Measurements from ENCODE around the gene SULT4A1.

Gene SULT4A1

GRCh38 chr22:43828725-43828997 lies 33.7 kb downstream of the SULT4A1 start:
- no peak for DNase-seq (ENCODE audit: low read depth)

DNA sequence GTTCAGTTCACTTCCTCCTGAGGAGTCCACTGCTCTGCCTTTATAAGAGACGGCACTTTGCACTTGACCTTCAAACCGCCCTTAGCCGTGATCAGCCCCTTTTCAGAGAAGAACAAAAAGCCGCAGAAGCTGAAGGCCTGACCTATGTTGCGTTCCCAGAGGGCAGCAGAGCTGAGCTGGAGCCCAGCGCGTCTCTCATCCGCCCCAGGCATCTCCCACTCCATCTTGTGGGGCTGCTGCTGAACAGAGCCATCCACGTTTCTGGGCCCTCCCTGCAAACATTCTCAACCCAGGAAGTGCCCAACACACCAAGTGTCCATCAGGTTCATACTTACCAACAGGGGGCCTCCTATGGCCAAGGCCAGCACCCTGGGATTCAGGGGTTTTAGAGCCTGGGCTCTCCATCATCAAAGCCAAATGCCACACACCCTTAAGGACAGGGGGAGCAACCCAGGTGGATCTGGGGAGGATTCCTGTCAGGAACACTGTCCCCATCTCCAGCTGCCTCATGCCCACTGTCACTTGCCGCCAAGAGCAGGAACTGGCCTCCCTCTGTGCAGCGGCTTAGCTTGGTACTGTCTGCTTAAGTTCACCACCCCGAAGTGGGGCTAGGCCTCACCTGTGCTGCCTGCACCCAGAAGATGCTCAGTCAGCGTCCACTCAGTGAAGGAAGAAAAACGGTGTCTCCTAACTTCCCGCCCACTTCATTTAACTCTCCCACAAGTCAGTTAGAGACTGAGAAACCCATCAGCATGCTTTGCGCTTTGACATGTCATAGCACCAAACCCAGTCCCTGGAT lies 34.2 kb downstream of the SULT4A1 start:
- no peak for DNase-seq (ENCODE audit: low read depth)

DNA sequence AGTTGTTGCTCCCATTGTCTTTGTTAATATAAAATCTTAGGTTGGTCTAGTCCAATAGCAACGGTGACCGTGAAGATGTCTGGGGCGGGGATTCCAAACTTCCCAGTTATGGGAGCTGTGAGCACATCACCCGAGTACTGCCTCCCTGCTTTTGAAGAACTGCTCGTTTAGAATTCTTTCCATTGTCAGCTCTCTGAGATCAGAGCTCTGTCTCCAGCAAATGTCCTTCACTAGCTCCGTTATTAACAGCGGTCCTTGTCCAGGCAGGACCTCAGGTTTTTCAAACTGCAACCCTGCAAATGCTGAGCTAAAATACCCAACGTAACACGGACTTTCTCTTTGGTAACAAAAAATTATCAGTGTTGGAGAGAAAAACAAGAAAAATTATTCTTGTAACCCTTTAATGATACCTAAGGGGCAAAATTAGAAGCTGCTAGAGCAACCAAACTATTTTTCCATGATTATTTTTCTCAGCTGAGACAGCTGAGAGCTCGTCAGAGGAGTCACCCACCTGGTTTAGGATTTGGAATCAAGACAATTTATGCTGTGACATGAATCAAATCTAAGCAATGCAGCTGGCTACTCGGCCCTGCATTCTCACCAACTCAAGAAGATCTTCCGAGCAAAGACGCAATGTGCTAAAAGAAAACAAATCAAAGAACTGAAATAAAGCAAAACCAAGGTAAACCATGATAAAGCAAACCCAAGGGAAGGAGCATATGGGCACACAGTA lies 35.1 kb downstream of the SULT4A1 start:
- DNase-seq (ENCODE audit: low read depth): no peak

DNA sequence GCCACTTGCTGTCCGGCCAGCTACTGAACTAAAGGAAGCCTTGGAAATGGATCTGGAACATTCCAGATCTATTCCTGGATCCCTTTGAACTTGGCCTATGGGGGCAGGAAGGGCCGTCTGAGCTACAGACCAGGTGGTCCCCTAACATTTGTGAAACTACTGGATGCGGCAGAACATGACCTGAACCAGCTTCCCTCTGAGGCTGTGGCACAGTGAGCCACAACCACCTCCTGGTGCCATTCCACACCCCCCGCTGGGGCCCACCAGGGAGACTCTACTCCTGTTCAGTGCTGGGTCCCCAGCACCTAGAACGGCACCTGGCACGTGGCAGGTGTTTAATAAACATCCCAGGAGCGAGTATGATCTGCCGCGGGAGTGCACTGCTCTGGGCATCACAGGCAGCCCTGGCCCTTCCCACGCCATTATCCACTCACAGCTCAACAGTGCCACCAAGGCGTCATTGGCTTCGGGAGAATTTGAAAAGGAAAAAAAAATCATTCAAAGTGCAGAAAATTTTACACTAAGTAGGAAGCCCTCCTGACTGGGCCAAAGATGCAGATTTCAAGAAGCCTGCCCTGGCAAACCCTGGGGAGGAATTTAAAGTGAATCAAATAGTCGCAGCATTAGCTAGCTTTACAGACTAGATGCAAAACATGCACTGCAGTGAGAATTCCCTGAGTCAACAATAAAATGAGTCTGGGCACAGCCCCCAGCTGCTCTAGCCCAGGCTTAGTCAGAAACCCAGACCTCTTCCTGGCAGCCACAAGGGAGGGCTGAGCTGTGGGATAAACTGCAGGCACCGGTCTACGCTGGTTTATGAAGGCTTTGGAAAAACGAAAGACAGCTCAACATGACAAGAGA lies 35.9 kb downstream of the SULT4A1 start:
- no peak for DNase-seq (ENCODE audit: low read depth)

GRCh38 chr22:43825651-43826050 lies 36.7 kb downstream of the SULT4A1 start:
- DNase-seq (ENCODE audit: low read depth): no peak

- no peak for DNase-seq (ENCODE audit: low read depth)
Measured at GRCh38 chr22:43824724-43825420, 37.4 kb downstream of the SULT4A1 start.

DNA sequence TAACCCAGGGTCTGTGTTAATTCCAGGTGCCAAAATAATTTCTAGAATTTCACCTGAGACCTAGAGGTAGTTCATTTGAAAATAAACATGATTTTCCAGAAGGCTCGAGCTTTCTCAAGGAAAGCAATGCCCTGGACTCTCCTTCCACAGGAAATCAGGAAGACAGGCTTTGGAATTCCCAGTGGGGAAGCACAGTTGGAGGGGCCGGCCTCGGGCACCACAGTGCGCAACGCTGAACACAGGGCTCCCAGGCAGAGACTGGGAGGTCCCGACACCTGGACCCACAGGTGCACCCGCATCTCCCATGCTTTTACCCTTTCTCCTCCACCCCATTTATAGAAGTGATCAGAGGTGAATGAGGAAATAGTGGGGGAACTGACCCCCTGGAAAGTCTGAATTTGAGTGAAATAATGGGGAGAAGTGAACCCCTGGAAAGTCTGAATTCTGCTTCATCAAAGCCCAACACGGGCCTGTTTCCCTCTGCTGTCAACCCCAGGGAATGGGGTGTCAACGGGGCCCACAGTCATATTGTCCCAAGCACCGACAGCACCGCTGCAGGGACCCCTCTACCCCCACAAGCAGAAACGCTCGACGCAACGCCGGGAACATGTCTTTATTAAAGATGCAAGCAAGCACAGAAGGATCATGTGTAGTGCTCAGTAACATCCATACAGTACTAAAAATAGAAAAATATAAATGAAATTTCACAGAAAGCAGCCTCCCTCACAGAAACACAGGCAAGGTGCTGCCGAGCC lies 38.2 kb downstream of the SULT4A1 start:
- no peak for DNase-seq (ENCODE audit: low read depth)

GRCh38 chr22:43823353-43823908 lies 38.9 kb downstream of the SULT4A1 start:
- no peak for DNase-seq (ENCODE audit: low read depth)

DNA sequence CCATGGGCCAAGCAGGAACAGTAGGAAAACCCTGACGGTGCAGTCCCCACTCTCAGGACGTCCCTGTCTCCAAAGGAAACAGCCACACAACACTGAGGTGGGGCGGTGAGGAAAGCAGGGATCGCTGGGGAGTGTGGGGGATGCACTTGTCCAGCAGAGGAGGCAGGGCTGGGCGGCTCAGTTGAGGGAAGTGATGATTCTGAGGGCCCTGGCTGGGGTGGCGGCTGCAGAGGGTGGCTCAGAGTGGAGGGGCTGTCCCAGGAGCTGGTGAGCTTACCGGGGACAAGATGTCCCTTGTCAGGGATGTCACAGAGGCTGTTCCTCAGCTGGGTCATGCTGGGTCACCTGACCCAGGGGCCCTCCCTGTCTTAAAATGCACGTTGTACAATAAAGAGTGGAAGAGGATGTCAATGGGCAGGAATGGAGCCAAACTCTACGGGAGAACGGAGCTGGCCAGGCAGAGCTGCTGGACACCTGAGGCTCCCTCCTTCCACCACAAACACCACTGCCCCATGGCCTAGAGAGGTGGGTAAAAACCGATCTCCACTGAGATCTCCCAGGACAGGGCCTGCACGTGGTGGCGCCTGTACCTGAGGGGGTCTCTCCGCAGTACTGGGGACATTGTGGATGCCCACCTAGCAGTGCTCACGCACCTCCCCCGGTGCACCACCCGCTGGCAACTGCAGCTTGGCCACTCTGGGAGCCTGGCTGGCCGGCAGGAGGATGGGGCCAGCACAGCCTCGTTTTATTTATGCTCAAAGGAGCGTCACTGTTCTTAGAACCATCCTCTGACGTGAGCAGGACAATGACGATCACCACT lies 40.5 kb downstream of the SULT4A1 start:
- DNase-seq (ENCODE audit: low read depth): no peak

DNA sequence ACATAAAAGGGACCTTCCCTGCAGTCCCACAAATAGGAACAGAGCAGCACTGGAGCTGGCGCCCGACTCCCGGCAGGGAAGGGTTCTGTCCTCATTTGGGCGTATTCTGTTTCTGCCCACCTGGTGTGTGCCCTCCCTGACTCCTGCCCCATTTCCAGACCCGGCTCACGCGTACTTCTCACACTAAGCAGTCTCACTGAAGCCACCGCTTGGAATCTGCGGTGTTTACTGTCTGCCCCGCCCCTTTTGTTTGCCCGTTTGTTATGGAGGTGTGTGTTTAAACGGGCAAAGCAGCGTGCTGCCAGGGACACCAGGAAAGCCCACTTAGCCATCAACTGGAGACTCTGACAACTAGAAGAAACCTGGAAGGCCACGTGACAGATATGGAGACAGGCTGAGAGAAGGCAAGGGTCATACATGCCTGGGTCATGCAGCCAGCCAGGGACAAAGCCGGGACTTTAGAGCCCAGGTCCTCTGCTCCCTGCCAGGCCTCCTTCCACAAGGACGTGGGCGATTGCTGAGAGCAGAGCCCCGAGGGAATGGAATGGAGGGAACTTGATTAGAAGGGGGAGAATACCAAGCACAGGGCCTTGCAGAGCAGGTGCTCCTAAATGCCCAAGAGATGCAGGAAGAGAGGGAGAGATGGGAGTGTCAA lies 41.5 kb downstream of the SULT4A1 start:
- no peak for DNase-seq (ENCODE audit: low read depth)

DNA sequence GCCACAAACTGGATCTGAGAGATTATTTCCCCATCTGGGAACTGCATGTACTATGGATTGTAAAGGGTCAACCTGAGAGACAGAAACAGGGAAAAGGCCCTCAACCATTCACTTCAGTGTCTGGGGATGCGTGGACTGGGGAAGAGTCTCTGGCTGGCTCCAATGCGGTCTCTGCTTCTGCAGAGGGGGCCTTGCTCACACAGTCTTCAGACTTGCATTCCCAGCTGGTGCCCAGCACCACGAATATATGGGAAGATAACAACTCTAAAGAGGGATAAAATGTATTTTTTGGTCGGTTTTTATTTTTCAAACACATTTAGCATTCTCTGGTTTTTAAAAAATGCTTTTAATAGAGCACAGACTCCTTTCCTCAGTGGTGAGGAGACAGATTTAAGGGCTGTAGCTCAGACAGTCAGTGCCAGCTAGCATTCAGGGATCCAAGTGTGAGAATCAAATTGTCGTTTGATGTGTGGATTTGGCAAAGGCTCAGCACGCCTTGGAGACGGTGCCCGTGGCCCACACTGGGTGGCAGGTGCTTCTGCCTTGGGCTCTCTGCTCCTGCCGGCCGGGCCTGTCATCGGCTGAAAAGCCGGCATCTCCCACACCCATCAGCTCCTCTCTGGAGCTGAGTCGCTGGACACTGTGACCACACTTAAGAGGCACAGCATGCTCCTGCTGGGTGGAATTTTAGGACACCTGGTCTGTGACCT lies 42.2 kb downstream of the SULT4A1 start:
- no peak for DNase-seq (ENCODE audit: low read depth)

DNA sequence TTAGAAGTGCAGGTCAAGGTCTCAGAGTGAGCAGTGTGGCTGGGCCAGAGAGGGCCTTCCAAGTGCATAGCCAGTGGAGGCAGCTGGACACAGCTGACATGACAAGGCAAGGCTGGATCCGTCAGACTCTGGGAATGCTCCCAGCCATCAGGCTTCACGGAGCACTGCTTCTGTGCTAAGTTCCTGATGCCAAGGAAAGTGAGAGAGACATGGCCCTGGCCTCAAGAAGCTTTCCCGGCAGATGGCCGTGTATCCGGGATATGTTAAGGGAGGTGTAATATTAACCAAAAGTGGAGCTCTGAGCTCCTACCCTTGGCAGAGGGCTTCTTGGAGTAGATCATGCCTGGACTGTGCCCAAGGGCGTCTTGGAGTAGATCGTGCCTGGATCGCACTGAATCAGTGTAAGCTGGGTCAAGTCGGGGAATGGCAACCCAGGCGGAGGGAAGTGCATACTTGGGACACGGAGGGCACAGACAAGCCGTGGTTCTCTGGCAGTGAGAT lies 42.8 kb downstream of the SULT4A1 start:
- no peak for DNase-seq (ENCODE audit: low read depth)

- DNase-seq (ENCODE audit: low read depth): no peak
Measured at GRCh38 chr22:43818981-43819380, 43.3 kb downstream of the SULT4A1 start.

DNA sequence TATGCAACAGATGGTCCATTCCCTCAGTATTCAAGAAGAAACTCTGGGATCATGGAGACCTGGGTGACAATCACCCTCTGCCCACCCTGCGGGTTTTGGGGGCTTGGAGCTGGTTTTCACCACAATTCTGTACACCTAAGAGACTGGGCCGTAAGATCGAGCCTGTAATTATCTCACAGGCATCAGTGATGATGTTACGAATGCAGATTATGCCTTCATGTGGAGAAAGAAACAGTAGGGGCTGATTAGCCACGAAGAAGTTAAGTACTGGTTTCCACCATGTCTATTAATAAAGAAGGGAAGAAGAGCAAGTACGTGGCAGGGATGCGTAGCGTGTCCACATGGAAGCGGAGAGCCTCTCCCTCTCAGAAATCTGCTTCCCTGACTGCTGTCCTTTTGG lies 44.9 kb downstream of the SULT4A1 start:
- DNase-seq (ENCODE audit: low read depth): no peak

GRCh38 chr22:43814264-43814663 lies 48.0 kb downstream of the SULT4A1 start:
- no peak for DNase-seq (ENCODE audit: low read depth)

DNA sequence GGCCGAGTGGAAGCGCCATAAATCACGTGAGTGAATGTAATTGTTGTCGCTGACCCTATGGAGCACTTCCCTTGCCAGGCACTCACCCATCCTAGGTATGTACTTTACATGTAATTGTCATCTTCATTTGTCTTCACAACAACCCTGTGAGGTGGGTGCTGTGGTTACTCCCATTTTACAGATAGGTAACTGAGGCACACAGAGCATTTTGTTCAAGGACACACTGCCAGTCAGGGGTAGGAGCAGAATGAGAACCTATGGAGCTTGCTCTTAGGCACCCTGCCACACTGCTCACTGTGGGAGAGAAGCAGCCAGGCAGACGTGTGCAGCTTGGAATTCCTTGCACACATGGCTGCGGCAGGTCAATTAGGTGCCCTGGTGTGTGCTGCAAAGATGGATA lies 49.4 kb downstream of the SULT4A1 start:
- no peak for DNase-seq (ENCODE audit: low read depth)

GRCh38 chr22:43812149-43812842 lies 50.0 kb downstream of the SULT4A1 start, which contains the start of gene EFCAB6:
TSS of gene EFCAB6 (minus strand) at chr22:43812305. CDS start at chr22:43782318, 29,987 bp downstream.
- DNase-seq (ENCODE audit: low read depth): peak; percentile 87

GRCh38 chr22:43811777-43812148 lies 50.5 kb downstream of the SULT4A1 start:
- no peak for DNase-seq (ENCODE audit: low read depth)
